ENCODE measurements around the gene GPC6. TPM values are rescaled to one million over a fixed set of nuclear protein-coding genes. Genes with fewer than 3 reads are reported as not detected.

GPC6 gene
- total and polyA plus RNA-seq, 9 of the 15 experiments (the other 6 are each of a cell fraction or from before 2014, with no cell fraction given) = under 0.01 to 0.20 (median 0.01) TPM; not detected in 4

GRCh38 chr13:93462151-93462550, 235.5 kb downstream of the GPC6 start:
- BruUV-seq (replicated peaks) = no TSS peak
- TF ChIP-seq RCOR1 (IDR thresholded peaks at IDR 0.05; ENCODE audit: borderline replicate concordance in 1 of 2, low read depth in 2 of 2, low read length in 2 of 2) (no peak), UBTF (IDR thresholded peaks at IDR 0.05; ENCODE audit: borderline replicate concordance in 1 of 2, low read depth in 2 of 2, low read length in 2 of 2) (no peak), NONO (IDR thresholded peaks at IDR 0.05; ENCODE audit: low read depth in 2 of 2, low read length in 1 of 2) (no peak), ZNF507 (tag; conservative IDR thresholded peaks at IDR 0.05) (no peak), ZNF77 (CRISPR knock-in tag; IDR thresholded peaks at IDR 0.05) (no peak), ATF1 (CRISPR knock-in tag; IDR thresholded peaks at IDR 0.05) (no peak), ATF1 (tag; IDR thresholded peaks at IDR 0.05) (no peak), POLR2AphosphoS5 (IDR thresholded peaks at IDR 0.05; ENCODE audit: control insufficient read depth, insufficient read depth, low read depth, low read length) (no peak), ESRRA (IDR thresholded peaks at IDR 0.05; ENCODE audit: borderline replicate concordance, low read depth) (no peak), ILF3 (IDR thresholded peaks at IDR 0.05; ENCODE audit: borderline replicate concordance) (no peak), L3MBTL2 (IDR thresholded peaks at IDR 0.05) (no peak)
- intact Hi-C loops (cut with micrococcal nuclease) (no loop called here), in situ Hi-C loops (cut with MboI) (no loop called here)
- Histone ChIP-seq H2AFZ (ENCODE audit: low read depth, low read length) (no peak overlapping the region), H3K27ac (ENCODE audit: extremely low read depth, low read depth, low read length) (no peak overlapping the region), H3K9me1 (ENCODE audit: control insufficient read depth, insufficient read depth, low read length) (no peaks in the 10 kb centered on the region), H3K9ac (ENCODE audit: insufficient read depth in 1 of 2, low read depth in 2 of 2, low read length in 2 of 2) (no peak overlapping the region), H3K4me1 (replicated peaks in 1 of 2; ENCODE audit: control insufficient read depth in 2 of 2, insufficient read depth in 2 of 2, low read length in 2 of 2) (no peaks in the 10 kb centered on the region), H3K4me3 (no peak overlapping the region), H3K4me2 (ENCODE audit: insufficient read depth, low read length) (no peak overlapping the region), H4K20me1 (replicated peaks; ENCODE audit: control insufficient read depth, insufficient read depth, low read length) (no peaks in the 10 kb centered on the region), H3K9me3 (replicated peaks; ENCODE audit: control insufficient read depth, insufficient read depth, low read depth, low read length) (no peaks in the 10 kb centered on the region), H3K79me2 (ENCODE audit: control insufficient read depth, insufficient read depth, low read length) (no peaks in the 10 kb centered on the region), H3K36me3 (ENCODE audit: control insufficient read depth, insufficient read depth, low read length) (no peaks in the 10 kb centered on the region), H3K27me3 (ENCODE audit: control insufficient read depth in 2 of 2, insufficient read depth in 2 of 2, low read length in 2 of 2) (no peaks in the 10 kb centered on the region)
- DNase-seq (ENCODE audit: extremely low read depth in 1 of 4, low spot score in 3 of 4) = no peak
- ChIA-PET CTCF (ENCODE audit: low intra/inter-chr PET ratio) (no interaction called here), POLR2A (no interaction called here)
- no peak for FAIRE-seq
- no peak for ATAC-seq
- WGBS (ENCODE audit: insufficient coverage, low coverage, missing lambda C conversion rate) = 0% methylated on average over 3 of the region's 3 CpGs
